PFSK-1 (cell line): ENCODE results near the gene FAM171A2.

Source experiments
- FOXP2 ChIP-seq: optimal IDR thresholded peaks from 2 replicates; pipeline ENCODE3; 2011; ENCODE audit warnings: borderline replicate concordance, control low read depth, inconsistent platforms; ENCODE audit not compliant: insufficient read depth; ENCODE audit errors: extremely low read length, extremely low read depth
- POLR2AphosphoS5 ChIP-seq: IDR thresholded peaks from 2 replicates; pipeline ENCODE4 v1.6.1; 2012; ENCODE audit warnings: low read depth, mild to moderate bottlenecking, control low read depth, low read length, moderate library complexity
- REST ChIP-seq, 2 experiments: IDR thresholded peaks; 2 replicates each; pipeline versions ENCODE4 v1.6.1 to v1.8.0; 2011 to 2012; ENCODE audit warnings: low read depth in 2 of 2, low read length in 2 of 2, control low read depth in 1 of 2, inconsistent platforms in 1 of 2, mild to moderate bottlenecking in 1 of 2, moderate library complexity in 1 of 2; ENCODE audit not compliant: insufficient read depth in 1 of 2
- SIN3A ChIP-seq: IDR thresholded peaks from 2 replicates; pipeline ENCODE4 v1.6.1; 2012; ENCODE audit warnings: mild to moderate bottlenecking, low read length, moderate library complexity, borderline replicate concordance; ENCODE audit not compliant: insufficient read depth
- TAF1 ChIP-seq: IDR thresholded peaks from 2 replicates; pipeline ENCODE4 v1.6.1; 2012; ENCODE audit warnings: low read length, control low read depth, borderline replicate concordance; ENCODE audit not compliant: insufficient read depth

FAM171A2 gene

GRCh38 chr17:44321246-44322120 is 42.2 kb downstream of the FAM171A2 start:
- TF ChIP-seq SIN3A: no peak
- no peak for TF ChIP-seq TAF1
- TF ChIP-seq POLR2AphosphoS5: no peak
- no peak for TF ChIP-seq FOXP2
- no peak for TF ChIP-seq REST (IDR thresholded peaks at IDR 0.05; ENCODE audit: insufficient read depth in 1 of 2, low read depth in 2 of 2, low read length in 2 of 2)

- no peak for TF ChIP-seq REST (IDR thresholded peaks at IDR 0.05; ENCODE audit: insufficient read depth in 1 of 2, low read depth in 2 of 2, low read length in 2 of 2)
These were observed 43.6 kb downstream of the FAM171A2 start for GRCh38 chr17:44320066-44320465.

- TF ChIP-seq TAF1 (no peak), REST (IDR thresholded peaks at IDR 0.05; ENCODE audit: insufficient read depth in 1 of 2, low read depth in 2 of 2, low read length in 2 of 2) (no peak), FOXP2 (no peak), SIN3A (no peak), POLR2AphosphoS5 (no peak)
These were observed 45.4 kb downstream of the FAM171A2 start for GRCh38 chr17:44318077-44318892.

GRCh38 chr17:44317545-44317944 is 46.1 kb downstream of the FAM171A2 start:
- TF ChIP-seq POLR2AphosphoS5: no peak; the same call in 1 of the 2 replicates

GRCh38 chr17:44315760-44316731 is 47.6 kb downstream of the FAM171A2 start:
- TF ChIP-seq POLR2AphosphoS5: no peak
- no peak for TF ChIP-seq REST (IDR thresholded peaks at IDR 0.05; ENCODE audit: insufficient read depth in 1 of 2, low read depth in 2 of 2, low read length in 2 of 2)
- TF ChIP-seq FOXP2: no peak
